Neural progenitor cell (in vitro differentiated cells): ENCODE data around the gene HINT3.

Experiments used
- EZH2phosphoT487 ChIP-seq: fragments of 200-600 bp; sonication (generic); IDR thresholded peaks from 2 replicates; pipeline ENCODE4 v1.6.1; 2017; ENCODE audit warnings: antibody characterized with exemption
- TF ChIP-seq, protein P1 (sequence below): fragments of 200-600 bp; sonication (generic); IDR thresholded peaks from 2 replicates; pipeline ENCODE4 v1.5.1; 2017; ENCODE audit warnings: antibody characterized with exemption, mild to moderate bottlenecking

DNA sequence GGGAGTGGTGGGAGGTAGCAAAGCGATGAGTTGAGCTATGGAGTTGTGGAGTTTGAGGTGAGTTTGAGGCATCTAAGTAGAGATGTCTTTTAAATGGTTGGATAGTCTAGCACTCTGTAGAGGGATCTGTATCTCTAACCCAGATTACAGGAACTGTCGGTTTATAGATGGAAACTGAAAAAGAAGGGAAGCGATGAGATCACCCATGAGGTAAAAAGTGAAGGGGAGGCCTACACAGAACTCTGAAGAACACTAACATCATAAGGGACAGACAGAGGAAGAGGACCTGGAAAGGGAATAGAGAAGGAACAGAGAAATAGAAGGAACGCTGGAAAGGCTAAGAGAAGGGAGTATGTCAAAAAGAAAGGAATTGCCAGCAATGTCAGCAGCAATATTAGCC, 2.5 kb downstream of the HINT3 start:
- TF ChIP-seq, protein P1, sequence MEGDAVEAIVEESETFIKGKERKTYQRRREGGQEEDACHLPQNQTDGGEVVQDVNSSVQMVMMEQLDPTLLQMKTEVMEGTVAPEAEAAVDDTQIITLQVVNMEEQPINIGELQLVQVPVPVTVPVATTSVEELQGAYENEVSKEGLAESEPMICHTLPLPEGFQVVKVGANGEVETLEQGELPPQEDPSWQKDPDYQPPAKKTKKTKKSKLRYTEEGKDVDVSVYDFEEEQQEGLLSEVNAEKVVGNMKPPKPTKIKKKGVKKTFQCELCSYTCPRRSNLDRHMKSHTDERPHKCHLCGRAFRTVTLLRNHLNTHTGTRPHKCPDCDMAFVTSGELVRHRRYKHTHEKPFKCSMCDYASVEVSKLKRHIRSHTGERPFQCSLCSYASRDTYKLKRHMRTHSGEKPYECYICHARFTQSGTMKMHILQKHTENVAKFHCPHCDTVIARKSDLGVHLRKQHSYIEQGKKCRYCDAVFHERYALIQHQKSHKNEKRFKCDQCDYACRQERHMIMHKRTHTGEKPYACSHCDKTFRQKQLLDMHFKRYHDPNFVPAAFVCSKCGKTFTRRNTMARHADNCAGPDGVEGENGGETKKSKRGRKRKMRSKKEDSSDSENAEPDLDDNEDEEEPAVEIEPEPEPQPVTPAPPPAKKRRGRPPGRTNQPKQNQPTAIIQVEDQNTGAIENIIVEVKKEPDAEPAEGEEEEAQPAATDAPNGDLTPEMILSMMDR = no peak
- no peak for TF ChIP-seq EZH2phosphoT487
